ENCODE data around the gene MAD1L1.

Gene MAD1L1

GRCh38 chr7:2030475-2031450 lies 202.0 kb downstream of the MAD1L1 start:
- no peak for DNase-seq (ENCODE audit: low read depth)

GRCh38 chr7:2029936-2030335 lies 202.8 kb downstream of the MAD1L1 start:
- no peak for DNase-seq (ENCODE audit: low read depth)

GRCh38 chr7:2029211-2029905 lies 203.4 kb downstream of the MAD1L1 start:
- DNase-seq (ENCODE audit: low read depth) = no peak

GRCh38 chr7:2028733-2029132 lies 204.0 kb downstream of the MAD1L1 start:
- no peak for DNase-seq (ENCODE audit: low read depth)

- DNase-seq (ENCODE audit: low read depth) = no peak
These were observed 207.6 kb downstream of the MAD1L1 start for GRCh38 chr7:2025188-2025587.

- DNase-seq (ENCODE audit: low read depth) = no peak
These were observed 208.2 kb downstream of the MAD1L1 start for GRCh38 chr7:2024567-2024918.

- no peak for DNase-seq (ENCODE audit: low read depth)
These were observed 208.7 kb downstream of the MAD1L1 start for GRCh38 chr7:2023877-2024566.

GRCh38 chr7:2022737-2023250 lies 210.0 kb downstream of the MAD1L1 start:
- DNase-seq (ENCODE audit: low read depth) = no peak

- no peak for DNase-seq (ENCODE audit: low read depth)
These were observed 210.7 kb downstream of the MAD1L1 start for GRCh38 chr7:2022021-2022409.

GRCh38 chr7:2019711-2020511 lies 212.8 kb downstream of the MAD1L1 start:
- peak; percentile 88 for DNase-seq (ENCODE audit: low read depth)

- DNase-seq (ENCODE audit: low read depth) = no peak
These were observed 213.4 kb downstream of the MAD1L1 start for GRCh38 chr7:2019461-2019710.

GRCh38 chr7:2018569-2019460 lies 213.9 kb downstream of the MAD1L1 start:
- peak; percentile 63 for DNase-seq (ENCODE audit: low read depth)

- no peak for DNase-seq (ENCODE audit: low read depth)
These were observed 214.7 kb downstream of the MAD1L1 start for GRCh38 chr7:2017914-2018568.

GRCh38 chr7:2017481-2017891 lies 215.3 kb downstream of the MAD1L1 start:
- no peak for DNase-seq (ENCODE audit: low read depth)

GRCh38 chr7:2016761-2017480 lies 215.8 kb downstream of the MAD1L1 start:
- DNase-seq (ENCODE audit: low read depth) = no peak

GRCh38 chr7:2016021-2016631 lies 216.6 kb downstream of the MAD1L1 start:
- no peak for DNase-seq (ENCODE audit: low read depth)

GRCh38 chr7:2015251-2015871 lies 217.4 kb downstream of the MAD1L1 start:
- DNase-seq (ENCODE audit: low read depth) = no peak

GRCh38 chr7:2014391-2015241 lies 218.1 kb downstream of the MAD1L1 start:
- no peak for DNase-seq (ENCODE audit: low read depth)

Measured in HS-5 (cell line).